Fibroblast of mammary gland (primary cell): ENCODE data around the gene PRKCH.

Experiments used
- DNase-seq: peaks from one replicate; pipeline ENCODE4 v3.0.0-alpha.2; 2010; ENCODE audit warnings: low read depth
- H3K4me3 ChIP-seq: 2 replicates; pipeline ENCODE4 v1.5.1; 2011; ENCODE audit warnings: low read depth, mild to moderate bottlenecking, low read length, moderate library complexity; ENCODE audit not compliant: control insufficient read depth
- TF ChIP-seq, protein P1 (sequence below): conservative IDR thresholded peaks from 2 replicates; pipeline ENCODE4 v1.5.1; 2011; ENCODE audit warnings: low read depth, low read length, inconsistent platforms; ENCODE audit not compliant: control insufficient read depth, insufficient read depth

PRKCH gene

DNA sequence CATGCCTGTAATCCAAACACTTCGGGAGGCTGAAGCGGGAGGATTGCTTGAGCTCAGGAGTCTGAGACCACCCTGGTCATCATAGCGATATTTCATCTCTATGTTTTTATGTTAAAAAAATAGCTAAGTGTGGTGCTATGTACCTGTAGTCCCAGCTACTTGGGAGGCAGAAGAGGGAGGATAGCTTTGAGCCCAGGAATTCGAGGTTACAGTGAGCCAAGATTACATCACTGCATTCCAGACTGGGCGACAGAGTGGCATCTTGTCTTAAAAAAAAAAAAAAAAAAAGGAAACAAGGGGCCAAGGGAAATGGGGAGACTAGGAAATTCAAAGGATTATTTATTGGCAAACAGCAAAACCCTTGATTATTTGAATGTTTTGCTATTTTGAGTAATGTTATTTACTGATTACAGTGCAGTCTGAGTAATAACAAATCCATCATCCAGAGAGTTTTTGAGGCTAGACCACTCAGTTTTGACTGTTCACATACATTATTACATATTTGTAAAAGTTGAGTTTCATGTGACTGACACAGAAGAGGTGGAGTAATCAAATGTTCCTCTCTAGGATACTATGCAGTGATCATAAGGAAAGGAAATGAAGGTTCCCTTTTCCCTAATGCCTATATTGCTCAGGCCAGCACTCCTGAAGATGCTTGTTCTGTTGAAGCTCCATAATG is 40.8 kb downstream of the PRKCH start:
- no peak for DNase-seq
- no peak overlapping the region for H3K4me3 ChIP-seq
- TF ChIP-seq, protein P1, sequence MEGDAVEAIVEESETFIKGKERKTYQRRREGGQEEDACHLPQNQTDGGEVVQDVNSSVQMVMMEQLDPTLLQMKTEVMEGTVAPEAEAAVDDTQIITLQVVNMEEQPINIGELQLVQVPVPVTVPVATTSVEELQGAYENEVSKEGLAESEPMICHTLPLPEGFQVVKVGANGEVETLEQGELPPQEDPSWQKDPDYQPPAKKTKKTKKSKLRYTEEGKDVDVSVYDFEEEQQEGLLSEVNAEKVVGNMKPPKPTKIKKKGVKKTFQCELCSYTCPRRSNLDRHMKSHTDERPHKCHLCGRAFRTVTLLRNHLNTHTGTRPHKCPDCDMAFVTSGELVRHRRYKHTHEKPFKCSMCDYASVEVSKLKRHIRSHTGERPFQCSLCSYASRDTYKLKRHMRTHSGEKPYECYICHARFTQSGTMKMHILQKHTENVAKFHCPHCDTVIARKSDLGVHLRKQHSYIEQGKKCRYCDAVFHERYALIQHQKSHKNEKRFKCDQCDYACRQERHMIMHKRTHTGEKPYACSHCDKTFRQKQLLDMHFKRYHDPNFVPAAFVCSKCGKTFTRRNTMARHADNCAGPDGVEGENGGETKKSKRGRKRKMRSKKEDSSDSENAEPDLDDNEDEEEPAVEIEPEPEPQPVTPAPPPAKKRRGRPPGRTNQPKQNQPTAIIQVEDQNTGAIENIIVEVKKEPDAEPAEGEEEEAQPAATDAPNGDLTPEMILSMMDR = no peak

DNA sequence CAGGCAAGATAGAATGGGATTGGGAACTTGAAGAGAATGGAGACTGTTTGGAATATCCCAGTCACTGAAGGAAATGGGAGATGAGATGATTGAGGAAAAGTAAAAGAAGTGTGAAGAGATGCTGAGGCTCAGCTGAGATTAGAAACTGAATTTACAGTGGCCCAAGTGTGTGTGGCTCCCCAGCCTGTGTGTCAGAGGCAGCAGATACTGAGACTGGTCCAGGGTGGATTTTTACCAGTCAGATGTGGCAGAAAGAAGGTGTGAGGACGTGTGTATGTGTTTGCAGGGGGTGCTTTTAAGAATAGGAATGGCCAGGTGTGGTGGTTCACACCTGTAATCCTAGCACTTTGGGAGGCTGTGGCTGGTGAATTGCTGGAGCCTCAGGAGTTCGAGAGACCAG is 42.9 kb downstream of the PRKCH start:
- TF ChIP-seq, protein P1 = no peak
- DNase-seq = no peak
- H3K4me3 ChIP-seq = no peak overlapping the region

DNA sequence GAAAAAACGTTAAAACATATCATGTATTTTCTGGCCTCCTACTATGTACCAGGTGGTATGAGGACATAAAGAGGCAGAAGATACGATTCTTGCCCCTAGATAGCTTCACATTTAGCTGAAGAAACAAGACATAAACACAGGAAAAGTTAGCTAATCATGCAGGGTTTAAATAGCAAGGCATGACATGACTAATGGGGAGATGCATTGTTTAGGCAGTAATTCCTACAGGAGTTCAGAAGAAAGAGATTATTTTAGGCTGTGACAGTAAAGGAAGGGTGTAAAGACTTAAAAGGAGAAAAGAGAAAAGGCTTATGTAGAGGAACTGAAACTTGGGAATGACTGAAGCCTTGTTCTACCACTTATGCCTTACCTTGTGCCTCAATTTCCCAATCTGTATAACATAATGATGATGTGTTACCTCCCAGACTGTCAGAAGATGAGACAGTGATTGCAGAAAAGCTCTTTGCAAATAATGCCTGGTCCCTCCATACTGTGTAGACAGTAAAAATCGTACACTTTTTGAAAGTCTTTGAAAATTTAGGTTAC is 44.4 kb downstream of the PRKCH start:
- H3K4me3 ChIP-seq = no peak overlapping the region
- TF ChIP-seq, protein P1 = no peak
- DNase-seq = no peak

DNA sequence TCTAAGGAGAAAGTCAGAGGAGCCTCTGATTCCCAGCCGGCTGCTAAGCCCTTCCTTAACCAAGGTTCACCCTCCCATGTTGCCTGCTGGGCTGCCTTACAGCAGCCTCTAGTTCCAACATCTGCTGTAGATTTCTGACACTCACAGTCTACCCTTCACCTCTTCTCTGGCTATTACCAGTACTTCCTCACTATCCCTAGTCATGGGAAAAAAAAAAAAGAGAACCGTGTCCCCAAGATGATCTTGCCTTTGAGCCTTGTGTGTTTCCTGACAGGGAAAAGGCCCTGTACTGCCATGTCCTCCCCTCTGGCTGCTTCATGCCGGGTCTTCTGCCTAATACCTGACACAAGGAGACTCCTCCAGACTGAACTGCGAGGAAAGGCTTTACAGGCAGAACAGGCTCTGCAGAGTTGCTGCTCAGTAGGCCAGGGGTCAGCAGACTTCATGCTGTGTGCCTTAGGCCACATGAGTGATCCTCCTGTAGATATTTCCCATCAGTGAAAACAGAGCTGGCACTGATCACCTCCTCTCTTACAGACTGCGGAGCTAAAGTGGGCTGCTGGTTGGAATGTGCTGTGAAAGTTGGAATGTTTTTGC is 46.8 kb downstream of the PRKCH start:
- TF ChIP-seq, protein P1 = no peak
- no peak overlapping the region for H3K4me3 ChIP-seq
- no peak for DNase-seq

DNA sequence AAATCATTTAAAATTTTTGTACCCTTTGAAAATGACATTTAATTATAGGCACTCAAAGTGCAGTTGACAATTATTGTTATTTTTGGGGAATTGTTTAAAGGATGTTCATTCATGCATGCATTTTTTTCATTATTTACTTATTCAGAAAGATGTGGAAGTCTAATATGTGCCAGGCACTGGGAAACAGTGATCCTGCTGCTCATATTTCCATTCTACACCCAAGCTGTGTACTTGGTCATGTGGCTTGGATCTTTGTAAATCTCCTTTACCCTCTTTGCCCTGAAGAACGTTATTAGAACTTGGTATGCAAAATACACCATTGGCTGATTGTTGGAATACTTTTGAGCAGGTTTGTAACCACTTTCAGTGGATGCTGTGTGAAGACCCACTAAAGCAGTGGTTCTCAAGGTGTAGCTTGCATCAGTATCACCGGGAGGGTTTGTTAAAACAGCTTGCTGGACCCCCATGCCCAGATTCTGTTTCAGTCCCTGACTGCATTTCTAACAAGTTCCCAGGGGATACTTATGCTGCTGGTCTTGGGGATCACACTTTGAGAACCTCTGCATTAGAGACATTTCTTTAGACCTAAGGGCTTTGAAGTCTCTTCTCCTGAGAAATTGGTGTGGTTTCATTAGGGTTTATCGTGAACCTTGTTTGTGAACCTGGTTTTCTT is 47.5 kb downstream of the PRKCH start:
- DNase-seq = no peak
- H3K4me3 ChIP-seq = no peak overlapping the region
- TF ChIP-seq, protein P1 = no peak

DNA sequence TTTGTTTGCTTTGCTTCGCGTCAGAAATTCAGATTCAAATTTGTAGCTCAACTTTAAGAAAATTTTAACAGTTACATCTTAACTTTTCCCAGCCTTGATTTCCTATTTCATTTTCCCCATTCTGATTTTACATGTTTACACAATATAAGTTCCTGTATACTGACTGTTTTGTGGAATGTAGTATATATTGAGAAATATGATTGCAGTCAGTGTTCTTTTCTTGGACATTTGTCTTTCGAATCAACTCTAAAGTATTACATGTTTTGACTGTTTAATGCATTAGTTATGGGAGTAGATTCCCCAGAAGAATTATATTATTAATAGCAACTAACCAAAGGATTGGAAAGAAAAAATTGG is 48.1 kb downstream of the PRKCH start:
- TF ChIP-seq, protein P1 = no peak
- DNase-seq = no peak
- no peak overlapping the region for H3K4me3 ChIP-seq
